H1 (cell line): ENCODE measurements around the gene MSANTD3. TPM values are rescaled to one million over a fixed set of nuclear protein-coding genes. Genes with fewer than 3 reads are reported as not detected.

Experiments
- CTCF ChIA-PET: fragments of 300-600 bp; sonication (Branson Sonifier 250); formaldehyde crosslinking; loops from one replicate; lab custom pipeline; 2021; ENCODE audit not compliant: partially characterized antibody; lab: Charles Lee
- POLR2A ChIA-PET: fragments of 300-600 bp; sonication (Branson Sonifier 250); formaldehyde crosslinking; loops from one replicate; lab custom pipeline; 2021; ENCODE audit warnings: inconsistent platforms; ENCODE audit not compliant: partially characterized antibody; lab: Charles Lee
- DNase-seq, 2 experiments: peaks; one replicate each; pipeline versions ENCODE4 v3.0.0 to v3.0.0-alpha.2; 2010 to 2022; ENCODE audit warnings: low spot score in 2 of 2, low read depth in 1 of 2, mixed read lengths in 1 of 2
- FAIRE-seq: peaks from 2 replicates; lab custom pipeline; 2011; peaks lifted over from hg19 to GRCh38; lab: Jason Lieb, UNC
- H2AFZ ChIP-seq: 2 replicates; pipeline ENCODE4 v1.8.1; 2012; ENCODE audit warnings: low read length, inconsistent platforms
- H2AK5ac ChIP-seq: 2 replicates; pipeline ENCODE4 v1.6.1; 2013; ENCODE audit warnings: low read depth, low read length
- H2BK120ac ChIP-seq: replicated peaks from 2 replicates; pipeline ENCODE3; 2013; ENCODE audit warnings: low read depth, low read length, inconsistent platforms
- H2BK12ac ChIP-seq: 2 replicates; pipeline ENCODE4 v1.6.1; 2013; ENCODE audit warnings: low read depth, low read length
- H2BK15ac ChIP-seq: 2 replicates; pipeline ENCODE4 v1.6.1; 2013; ENCODE audit warnings: low read length
- H2BK20ac ChIP-seq: 2 replicates; pipeline ENCODE4 v1.6.1; 2013; ENCODE audit warnings: low read length
- H2BK5ac ChIP-seq: 2 replicates; pipeline ENCODE4 v1.6.1; 2013; ENCODE audit warnings: low read depth, low read length
- H3K14ac ChIP-seq: 2 replicates; pipeline ENCODE4 v1.6.1; 2013; ENCODE audit warnings: inconsistent platforms; ENCODE audit not compliant: insufficient read length
- H3K18ac ChIP-seq: 2 replicates; pipeline ENCODE4 v1.6.1; 2013; ENCODE audit warnings: low read length; ENCODE audit errors: extremely low read depth
- H3K23ac ChIP-seq: 2 replicates; pipeline ENCODE4 v1.6.1; 2013; ENCODE audit warnings: inconsistent platforms; ENCODE audit not compliant: insufficient read length
- H3K23me2 ChIP-seq: 2 replicates; pipeline ENCODE4 v1.6.1; 2013; ENCODE audit warnings: low read depth, low read length
- H3K27ac ChIP-seq: 2 replicates; pipeline ENCODE4 v1.6.1; 2011; ENCODE audit warnings: low read depth, low read length, inconsistent platforms
- H3K27me3 ChIP-seq, 4 experiments: replicated peaks in 1 of 4; 1 replicate in 1 of 4; 2 replicates in 3 of 4; pipeline versions ENCODE4 v1.6.1 to v1.8.1; 2011 to 2013; ENCODE audit warnings: low read length in 3 of 4, mild to moderate bottlenecking in 3 of 4, inconsistent platforms in 2 of 4, mixed read lengths in 2 of 4, moderate library complexity in 1 of 4; ENCODE audit not compliant: control insufficient read depth in 3 of 4, insufficient read depth in 3 of 4; ENCODE audit errors: extremely low read depth in 1 of 4
- H3K36me3 ChIP-seq, 4 experiments: 2 replicates each; pipeline versions ENCODE4 v1.6.1 to v1.8.1; 2011 to 2013; ENCODE audit warnings: mild to moderate bottlenecking in 4 of 4, low read length in 3 of 4, moderate library complexity in 2 of 4, control low read depth in 1 of 4, inconsistent platforms in 1 of 4; ENCODE audit not compliant: insufficient read depth in 4 of 4, control insufficient read depth in 2 of 4
- H3K4ac ChIP-seq: replicated peaks from 2 replicates; pipeline ENCODE3; 2013; ENCODE audit warnings: low read length, low read depth, mixed read lengths, inconsistent platforms; ENCODE audit not compliant: insufficient read length
- H3K4me1 ChIP-seq, 4 experiments: replicated peaks in 1 of 4; 1 replicate in 1 of 4; 2 replicates in 3 of 4; pipeline versions ENCODE4 v1.6.1 to v1.8.1; 2011 to 2013; ENCODE audit warnings: low read length in 3 of 4, inconsistent platforms in 2 of 4, mixed read lengths in 1 of 4; ENCODE audit not compliant: insufficient read depth in 4 of 4, control insufficient read depth in 3 of 4
- H3K4me2 ChIP-seq, 2 experiments: 2 replicates each; pipeline versions ENCODE4 v1.6.1 to v1.8.1; 2011 to 2013; ENCODE audit warnings: low read depth in 2 of 2, low read length in 2 of 2, control low read depth in 1 of 2, inconsistent platforms in 1 of 2, mild to moderate bottlenecking in 1 of 2; ENCODE audit not compliant: insufficient read depth in 1 of 2
- H3K4me3 ChIP-seq, 4 experiments: fragments of 200-600, 300-600 bp in 1 of 4; sonication (generic), shearing (Covaris generic), sonication (Bioruptor Twin) in 1 of 4; 2 replicates each; pipeline versions ENCODE4 v1.5.1 to v1.8.1; 2011 to 2016; ENCODE audit warnings: low read length in 4 of 4, low read depth in 3 of 4, control low read depth in 2 of 4, inconsistent platforms in 2 of 4, mild to moderate bottlenecking in 2 of 4, mixed read lengths in 1 of 4, moderate library complexity in 1 of 4; ENCODE audit not compliant: insufficient read depth in 2 of 4; ENCODE audit errors: extremely low read depth in 1 of 4
- H3K56ac ChIP-seq: replicated peaks from 2 replicates; pipeline ENCODE3; 2013; ENCODE audit warnings: low read depth, mild to moderate bottlenecking, mixed read lengths, low read length, inconsistent platforms; ENCODE audit not compliant: insufficient read length
- H3K79me1 ChIP-seq: 2 replicates; pipeline ENCODE4 v1.6.1; 2013; ENCODE audit warnings: low read depth, low read length, control low read depth
- H3K79me2 ChIP-seq, 2 experiments: 2 replicates each; pipeline versions ENCODE4 v1.6.1 to v1.8.1; 2012 to 2013; ENCODE audit warnings: low read length in 2 of 2, mild to moderate bottlenecking in 2 of 2, inconsistent platforms in 1 of 2; ENCODE audit not compliant: insufficient read depth in 2 of 2, control insufficient read depth in 1 of 2
- H3K9ac ChIP-seq, 4 experiments: replicated peaks in 1 of 4; 1 replicate in 1 of 4; 2 replicates in 3 of 4; pipeline versions ENCODE4 v1.6.1 to v1.8.1; 2011 to 2013; ENCODE audit warnings: low read depth in 3 of 4, low read length in 3 of 4, control low read depth in 2 of 4, mild to moderate bottlenecking in 2 of 4, moderate library complexity in 2 of 4, inconsistent platforms in 1 of 4; ENCODE audit errors: extremely low read depth in 1 of 4
- H3K9me3 ChIP-seq, 2 experiments: 2 replicates each; pipeline versions ENCODE4 v1.6.1 to v1.8.1; 2012 to 2013; ENCODE audit warnings: mild to moderate bottlenecking in 2 of 2, moderate library complexity in 2 of 2, control low read depth in 1 of 2, inconsistent platforms in 1 of 2, low read depth in 1 of 2, low read length in 1 of 2, mixed read lengths in 1 of 2; ENCODE audit not compliant: insufficient read depth in 2 of 2
- H4K20me1 ChIP-seq, 2 experiments: replicated peaks in 1 of 2; 2 replicates each; pipeline versions ENCODE3 to v1.8.1; 2011 to 2013; ENCODE audit warnings: inconsistent platforms in 2 of 2, low read length in 2 of 2, mild to moderate bottlenecking in 1 of 2; ENCODE audit not compliant: insufficient read depth in 2 of 2, control insufficient read depth in 1 of 2
- H4K5ac ChIP-seq: 2 replicates; pipeline ENCODE4 v1.6.1; 2013; ENCODE audit warnings: low read length, low read depth, mixed read lengths, inconsistent platforms; ENCODE audit not compliant: insufficient read length
- H4K8ac ChIP-seq: 2 replicates; pipeline ENCODE4 v1.8.0; 2013; ENCODE audit warnings: mild to moderate bottlenecking, moderate library complexity, low read length, inconsistent platforms; ENCODE audit not compliant: insufficient read depth; ENCODE audit errors: extremely low read depth
- H4K91ac ChIP-seq: replicated peaks from 2 replicates; pipeline ENCODE3; 2013; ENCODE audit warnings: low read length, mixed read lengths, inconsistent platforms; ENCODE audit not compliant: insufficient read length
- CBX5 ChIP-seq: fragments of 300-800, 300-1000 bp; sonication (generic); IDR thresholded peaks from 2 replicates; pipeline ENCODE4 v1.7.1; 2016; ENCODE audit warnings: antibody characterized with exemption, low read length, low read depth
- CEBPB ChIP-seq: IDR thresholded peaks from 2 replicates; pipeline ENCODE4 v1.6.1; 2012; ENCODE audit warnings: low read depth, low read length
- CHD2 ChIP-seq: IDR thresholded peaks from 2 replicates; pipeline ENCODE4 v1.6.1; 2012; ENCODE audit warnings: low read length, improper control_type of control experiment
- EP300 ChIP-seq, 2 experiments: IDR thresholded peaks; 1 replicate in 1 of 2; 2 replicates in 1 of 2; pipeline ENCODE4 v1.6.1; 2011 to 2012; ENCODE audit warnings: low read depth in 2 of 2, low read length in 2 of 2, mild to moderate bottlenecking in 2 of 2, borderline replicate concordance in 1 of 2, inconsistent platforms in 1 of 2, moderate library complexity in 1 of 2
- KDM1A ChIP-seq: fragments of 200-600, 300-600 bp; sonication (generic); IDR thresholded peaks from 2 replicates; pipeline ENCODE4 v1.7.1; 2016; ENCODE audit warnings: mild to moderate bottlenecking, low read length, borderline replicate concordance
- RAD21 ChIP-seq, 2 experiments: IDR thresholded peaks in 1 of 2; conservative IDR thresholded peaks in 1 of 2; 2 replicates each; pipeline ENCODE4 v1.6.1; 2011; ENCODE audit warnings: low read depth in 2 of 2, low read length in 2 of 2, improper control_type of control experiment in 1 of 2, inconsistent platforms in 1 of 2, mild to moderate bottlenecking in 1 of 2, moderate library complexity in 1 of 2
- SIX5 ChIP-seq: IDR thresholded peaks from 2 replicates; pipeline ENCODE4 v1.6.1; 2011; ENCODE audit warnings: mild to moderate bottlenecking, low read depth, low read length
- SP4 ChIP-seq: IDR thresholded peaks from 2 replicates; pipeline ENCODE4 v1.6.1; 2012; ENCODE audit warnings: low read length, inconsistent platforms
- SUZ12 ChIP-seq: fragments of 200-600 bp; sonication (generic); IDR thresholded peaks from 2 replicates; pipeline ENCODE4 v1.6.1; 2012; ENCODE audit warnings: mild to moderate bottlenecking, inconsistent platforms, low read length, moderate library complexity, mixed read lengths
- TAF1 ChIP-seq: IDR thresholded peaks from 2 replicates; pipeline ENCODE4 v1.6.1; 2011; ENCODE audit warnings: mild to moderate bottlenecking, low read depth, low read length
- TEAD4 ChIP-seq: IDR thresholded peaks from 2 replicates; pipeline ENCODE4 v1.6.1; 2012; ENCODE audit warnings: low read depth, low read length, inconsistent platforms, mixed read lengths
- WGBS, 2 experiments: shearing (Covaris generic) in 1 of 2; methylation state at CpG; one replicate each; pipeline versions ENCODE4 v1.1.6 to v1.1.7; 2013 to 2015; ENCODE audit warnings: low lambda C conversion rate in 2 of 2, mixed read lengths in 2 of 2, inconsistent platforms in 1 of 2, low coverage in 1 of 2, missing lambda C conversion rate in 1 of 2; ENCODE audit not compliant: insufficient replicate concordance in 2 of 2, insufficient coverage in 1 of 2, insufficient read length in 1 of 2; ENCODE audit errors: extremely low coverage in 1 of 2, missing lambda C conversion rate in 1 of 2; 5-methylcytosine and 5-hydroxymethylcytosine counted together
- polyA plus RNA-seq, 7 experiments: library from polyadenylated mRNA; depleted of rRNA in 3 of 7; stranded (reverse) in 5 of 7; unstranded in 2 of 7; fragments of >200 nt in 5 of 7; fragments of 200-250 nt in 2 of 7; gene quantifications; 1 replicate in 5 of 7; 2 replicates in 1 of 7; 4 replicates in 1 of 7; pipeline versions ENCODE4 v1.2.1 to v1.2.3, GENCODE V29; 2011 to 2013; ENCODE audit warnings: missing spikeins in 2 of 7, mixed read lengths in 2 of 7
- total RNA-seq: library from RNA; stranded (reverse); fragmentation: NEBNext Ultra II Directional; extraction: Animal tissue kit (Norgen Biotek cat#: 25700); gene quantifications from 2 replicates; pipeline ENCODE4 v1.2.1, GENCODE V29; 2021
- TF ChIP-seq, protein P1 (sequence below): IDR thresholded peaks from 2 replicates; pipeline ENCODE4 v1.6.1; 2011; ENCODE audit warnings: low read depth, mild to moderate bottlenecking, low read length; ENCODE audit not compliant: insufficient read depth

Gene MSANTD3
- total and polyA plus RNA-seq, 2 of the 8 experiments (the other 6 are each of a cell fraction or from before 2014, with no cell fraction given), result 12.0 to 41.3 TPM

GRCh38 chr9:100430286-100430940, 3.5 kb downstream of the MSANTD3 start:
- Histone ChIP-seq H3K4me2 (no peak overlapping the region), H2BK12ac (no peak overlapping the region), H3K4ac (no peak overlapping the region), H2BK20ac (no peak overlapping the region), H3K27ac (no peak overlapping the region), H3K4me3 (no peak overlapping the region), H2BK15ac (no peak overlapping the region), H3K18ac (no peak overlapping the region), H3K9ac (no peak overlapping the region), H3K27me3 (no peaks in the 10 kb centered on the region), H4K20me1 (peaks cover 0 to 9% of the 10 kb centered on the region in 2 experiments), H3K23ac (no peak overlapping the region), H2BK5ac (no peak overlapping the region), H3K4me1 (peaks cover 0 to 13% (median 8%) of the 10 kb centered on the region in 4 experiments; a peak in 4 of 7 replicates), H2AK5ac (no peak overlapping the region), H3K36me3 (no peaks in the 10 kb centered on the region), H3K14ac (no peak overlapping the region), H3K79me1 (peaks cover 8% of the 10 kb centered on the region), H3K79me2 (peaks cover 0 to 66% of the 10 kb centered on the region in 2 experiments; a peak in 3 of 4 replicates), H4K8ac (no peak overlapping the region), H3K56ac (no peak overlapping the region), H2AFZ (no peak overlapping the region), H3K23me2 (peaks cover 9% of the 10 kb centered on the region), H2BK120ac (no peak overlapping the region), H3K9me3 (no peaks in the 10 kb centered on the region), H4K91ac (no peak overlapping the region), H4K5ac (no peak overlapping the region)
- FAIRE-seq (no peak), DNase-seq (no peak)
- TF ChIP-seq, protein P1, sequence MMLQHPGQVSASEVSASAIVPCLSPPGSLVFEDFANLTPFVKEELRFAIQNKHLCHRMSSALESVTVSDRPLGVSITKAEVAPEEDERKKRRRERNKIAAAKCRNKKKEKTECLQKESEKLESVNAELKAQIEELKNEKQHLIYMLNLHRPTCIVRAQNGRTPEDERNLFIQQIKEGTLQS, result no peak
- TF ChIP-seq CEBPB (no peak), CBX5 (no peak), SP4 (no peak), RAD21 (IDR thresholded peaks at IDR 0.05 in 1 of 2, conservative IDR thresholded peaks at IDR 0.05 in 1 of 2; ENCODE audit: low read depth in 2 of 2, low read length in 2 of 2) (no peak), SIX5 (no peak), SUZ12 (no peak), CHD2 (no peak), TAF1 (no peak), EP300 (IDR thresholded peaks at IDR 0.05; ENCODE audit: borderline replicate concordance in 1 of 2, low read depth in 2 of 2, low read length in 2 of 2) (no peak), KDM1A (no peak), TEAD4 (no peak)
- WGBS, 2 experiments, result 91% methylated on average over 5 of the region's 5 CpGs; no CpG with 5 or more reads in 1 of the 2 experiments
- ChIA-PET CTCF (interaction anchor here (0.7 to 2.0 kb wide), 2 partner anchors 8 to 17 kb away, joined by 3 to 12 read pairs; no protein-coding TSS in a partner anchor), POLR2A (interaction anchor here (0.6 to 0.9 kb wide), 2 partner anchors 9 to 415 kb away, joined by 3 to 4 read pairs; no protein-coding TSS in a partner anchor)
